ENCODE data around the gene ASB10.

The ASB10 gene

DNA sequence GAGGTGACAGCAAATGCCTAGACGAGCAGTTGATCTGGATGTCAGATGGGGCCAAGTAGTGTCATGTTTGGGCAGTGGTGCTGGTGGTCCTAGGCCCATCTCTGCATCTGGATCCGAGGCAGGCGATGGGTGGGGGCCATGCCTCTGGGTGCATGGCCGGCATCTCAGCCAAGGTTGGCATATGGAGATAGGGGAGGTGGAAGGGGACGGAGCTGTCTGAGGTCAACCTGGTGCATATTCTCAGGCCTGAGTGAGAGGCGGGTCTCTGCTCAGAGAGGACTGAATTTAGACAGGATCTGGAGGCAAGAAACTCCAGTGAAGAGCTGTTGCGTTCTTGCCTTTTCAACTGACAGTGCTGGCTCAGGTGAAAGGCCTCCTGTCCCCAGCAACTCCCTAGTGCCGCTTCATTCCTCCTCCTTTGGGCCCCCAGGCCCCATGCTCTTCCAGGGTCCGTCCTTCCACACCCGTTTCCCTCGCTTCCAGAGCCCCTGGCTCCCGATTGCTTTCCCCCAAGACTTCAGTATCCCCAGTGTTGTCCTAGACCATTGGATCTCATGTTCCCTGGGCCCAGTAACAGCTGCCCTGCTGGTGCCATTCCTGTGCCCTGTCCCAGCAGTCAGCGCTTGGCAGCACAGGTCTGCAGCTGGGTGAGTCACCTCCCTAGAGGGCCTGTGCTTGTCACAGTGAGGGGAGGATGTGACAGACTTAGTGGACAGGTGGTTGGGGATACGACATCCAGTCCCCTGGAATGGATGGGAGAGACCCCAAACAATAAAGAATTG, 52.1 kb downstream of the ASB10 start:
- no peak for FAIRE-seq

DNA sequence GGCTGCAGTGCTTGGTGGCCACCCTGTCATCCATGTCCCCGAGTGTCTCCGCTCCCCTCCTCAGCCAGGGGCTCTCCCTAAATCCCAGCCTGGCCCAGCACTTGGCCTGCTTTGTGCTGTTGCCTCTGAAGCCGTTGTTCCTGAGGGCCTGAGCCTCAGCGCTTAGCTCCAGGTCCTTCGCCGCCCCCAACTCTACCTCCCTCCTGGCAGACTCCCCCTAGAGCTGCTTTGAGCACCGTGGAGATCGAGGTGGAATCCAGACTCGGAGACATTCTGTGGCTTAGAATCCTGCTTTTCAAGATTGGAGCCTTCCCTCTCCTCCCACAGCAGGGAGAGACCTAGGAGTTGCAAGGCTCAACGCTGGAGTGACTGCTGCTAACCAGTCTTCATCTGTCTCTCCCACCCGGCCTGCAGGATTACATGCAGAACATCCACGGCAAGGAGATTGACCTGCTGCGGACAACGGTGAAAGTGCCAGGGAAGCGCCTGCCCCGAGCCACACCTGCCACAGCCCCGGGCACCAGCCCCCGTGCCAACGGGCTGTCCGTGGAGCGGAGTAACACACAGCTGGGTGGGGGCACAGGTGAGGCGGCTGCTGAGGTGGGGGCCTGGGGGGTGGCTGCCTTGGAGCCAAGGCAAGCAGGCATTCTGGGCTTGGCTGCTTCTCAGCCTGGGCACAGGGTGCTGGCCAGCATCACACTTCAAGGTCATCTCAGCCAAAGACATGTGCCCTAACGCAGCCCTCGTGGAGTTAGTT, 52.9 kb downstream of the ASB10 start:
- no peak for FAIRE-seq

DNA sequence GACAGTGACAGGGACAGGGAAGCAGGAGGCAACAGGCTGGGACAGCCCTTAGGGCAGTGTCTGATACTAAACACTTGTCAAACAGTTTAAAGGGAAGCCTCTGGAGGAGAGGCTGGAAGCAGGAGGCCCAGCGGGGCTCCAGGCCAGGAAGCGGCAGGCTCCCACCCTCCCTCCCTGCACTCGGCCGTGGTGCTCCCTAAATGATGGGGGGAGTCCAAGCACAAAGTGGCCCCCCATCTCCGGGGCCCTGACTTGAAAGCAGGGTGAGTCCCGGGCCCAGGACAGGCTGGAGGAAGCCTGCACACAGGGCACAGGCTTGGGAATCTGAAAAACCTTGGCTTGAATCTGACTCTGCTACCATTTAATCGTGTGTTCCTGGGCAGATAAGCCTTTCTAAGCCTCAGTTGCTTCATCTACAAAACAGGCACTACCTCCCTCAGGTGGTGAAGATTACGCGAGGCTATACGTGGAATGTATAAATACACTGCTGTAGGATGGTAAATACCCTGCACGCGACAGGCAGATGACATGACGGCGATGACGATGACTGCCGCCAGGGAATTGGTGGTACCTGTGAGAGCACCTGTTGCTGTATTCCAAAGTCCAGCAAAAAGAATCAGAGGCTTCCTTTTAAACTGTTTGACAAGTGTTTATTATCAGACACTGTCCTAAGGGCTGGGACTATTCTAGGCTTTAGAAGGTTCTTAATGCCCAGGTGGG, 53.6 kb downstream of the ASB10 start:
- FAIRE-seq, result no peak

DNA sequence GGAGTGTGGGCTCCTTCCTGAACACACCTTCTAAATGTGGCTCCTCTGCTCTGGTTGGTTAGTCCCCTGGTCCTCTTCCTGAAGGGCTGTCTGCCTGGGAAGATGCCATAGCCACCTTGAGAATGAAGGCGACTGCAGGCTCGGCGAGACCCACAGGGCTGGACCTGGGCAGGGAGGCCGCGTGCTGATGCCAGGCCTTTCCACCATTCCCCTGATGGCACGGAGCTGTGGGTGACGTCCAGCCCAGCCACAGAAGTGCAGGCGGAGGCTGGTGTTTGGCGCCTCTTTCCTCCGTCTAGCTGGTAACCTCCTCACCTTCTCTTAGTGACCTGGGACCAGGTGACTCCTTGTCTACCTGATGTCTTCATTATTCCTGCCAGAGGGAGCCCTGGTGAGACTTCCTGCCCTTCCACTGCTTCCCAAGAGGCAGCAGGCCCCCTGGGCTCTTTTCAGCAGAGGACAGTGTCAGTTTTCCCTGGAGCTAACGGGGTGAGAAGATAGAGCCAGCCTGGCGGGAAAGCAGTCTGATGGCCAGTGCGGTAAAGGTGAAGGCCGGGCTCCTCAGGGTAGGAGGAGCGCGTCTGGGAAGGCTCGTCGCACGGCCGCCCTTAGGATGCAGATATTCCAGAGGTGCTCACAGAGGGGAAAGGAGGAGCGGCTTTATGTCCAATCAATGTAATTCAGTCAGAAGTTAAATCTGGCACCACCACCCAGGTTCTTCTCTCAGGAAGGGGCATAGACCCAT, 54.4 kb downstream of the ASB10 start:
- no peak for FAIRE-seq

DNA sequence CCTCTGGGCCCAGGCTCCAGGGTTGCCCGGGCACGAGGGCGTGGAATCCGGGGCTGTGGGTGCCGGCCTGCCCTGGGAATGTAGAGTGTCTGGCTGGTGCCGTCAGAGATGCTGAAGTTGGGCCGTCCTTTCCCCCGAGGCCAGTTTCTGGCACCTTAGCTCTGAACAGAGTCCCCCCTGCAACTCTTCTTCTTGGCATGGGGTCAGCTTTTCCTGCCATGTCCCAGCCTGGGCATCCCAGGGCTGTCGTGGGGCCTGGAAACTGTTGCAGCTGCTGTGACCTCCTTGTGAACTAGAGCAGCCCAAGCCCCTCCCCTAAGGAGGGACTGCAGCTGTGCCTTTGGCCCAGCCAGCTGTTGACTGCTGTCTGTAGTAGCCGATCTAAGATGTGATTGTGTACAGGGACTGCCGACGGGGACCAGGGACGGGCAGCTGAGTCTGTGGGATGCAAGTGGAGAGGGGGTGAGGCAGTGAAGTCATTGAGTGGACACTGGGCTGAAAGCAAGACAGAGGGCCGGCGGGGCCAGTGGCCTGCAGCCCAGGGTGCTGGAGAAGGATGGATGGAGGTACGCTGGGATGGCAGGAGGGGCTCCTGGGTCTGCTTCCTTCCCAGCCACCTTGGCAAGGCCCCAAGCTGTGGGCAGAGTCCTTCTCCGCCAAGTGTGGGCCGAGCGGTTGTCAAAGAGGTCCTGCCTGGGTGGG, 55.3 kb downstream of the ASB10 start:
- no peak for FAIRE-seq

DNA sequence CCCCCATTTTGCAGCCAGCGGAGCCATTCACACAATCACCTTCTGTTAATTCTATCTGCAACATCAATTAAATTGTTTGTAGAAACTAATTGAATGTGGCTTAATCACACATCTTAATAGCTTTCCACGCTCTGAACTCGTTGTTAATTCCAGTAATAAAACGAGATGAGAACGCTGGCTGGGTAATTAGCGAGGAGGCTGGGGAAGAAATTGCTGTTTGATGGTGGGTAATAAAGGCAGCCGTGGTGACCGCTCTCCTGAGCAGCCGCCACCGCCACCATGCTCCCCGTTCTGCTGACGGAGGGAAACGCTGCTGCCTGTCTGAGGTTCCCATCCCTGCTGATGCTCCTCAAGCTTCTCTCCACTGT, 55.8 kb downstream of the ASB10 start:
- FAIRE-seq, result no peak

DNA sequence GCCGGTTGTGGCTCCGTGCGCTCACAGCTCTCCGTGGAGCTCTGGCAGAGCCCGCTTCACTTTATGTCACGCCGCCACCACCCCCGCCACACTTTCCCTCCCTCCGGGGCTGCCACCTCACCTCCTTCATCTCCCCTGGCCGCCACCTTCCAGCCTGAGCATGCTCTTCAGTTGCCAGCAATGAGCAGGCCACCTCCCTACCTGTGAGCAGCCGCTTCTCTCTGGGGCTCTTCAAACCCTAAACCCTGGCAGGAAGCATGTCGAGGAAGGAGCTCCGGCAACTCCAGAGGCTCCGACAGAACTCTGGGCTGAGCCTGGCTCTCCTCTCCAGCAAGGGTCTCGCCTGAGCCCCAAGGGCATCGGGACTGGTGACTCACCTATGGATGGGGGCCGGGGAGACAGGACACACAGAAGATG, 56.3 kb downstream of the ASB10 start:
- no peak for FAIRE-seq

DNA sequence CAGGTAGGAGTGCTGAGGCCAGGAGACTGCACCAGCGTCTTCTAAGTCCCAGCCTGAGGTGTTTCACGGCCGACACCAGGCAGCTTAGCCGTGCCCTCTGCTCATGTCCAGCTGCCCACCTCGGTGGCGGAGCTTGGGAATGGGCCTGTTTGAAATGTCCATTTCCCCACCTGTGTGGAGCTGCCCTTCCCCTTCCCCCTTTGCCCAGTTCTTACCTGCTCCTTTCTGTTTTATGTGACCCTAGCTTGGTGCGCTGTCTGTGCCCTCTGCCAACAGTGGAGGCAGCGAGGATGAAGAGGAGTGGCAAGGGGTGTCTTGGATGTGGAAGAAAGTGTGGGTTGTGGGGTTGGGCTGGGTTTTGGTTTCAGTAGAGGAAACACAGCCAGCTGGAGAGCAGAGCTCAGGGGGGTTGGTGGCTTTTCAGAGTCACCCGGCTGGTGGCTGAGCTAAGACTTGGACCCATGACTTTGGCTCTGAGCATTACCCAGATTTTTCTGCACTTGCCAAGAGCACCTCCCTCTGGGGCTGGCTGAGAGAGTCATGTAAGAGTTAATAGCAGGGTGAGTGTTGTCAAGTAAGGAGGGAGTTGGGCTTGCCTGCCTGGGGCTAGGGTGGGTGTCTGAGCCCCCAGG, 57.0 kb downstream of the ASB10 start:
- no peak for FAIRE-seq

DNA sequence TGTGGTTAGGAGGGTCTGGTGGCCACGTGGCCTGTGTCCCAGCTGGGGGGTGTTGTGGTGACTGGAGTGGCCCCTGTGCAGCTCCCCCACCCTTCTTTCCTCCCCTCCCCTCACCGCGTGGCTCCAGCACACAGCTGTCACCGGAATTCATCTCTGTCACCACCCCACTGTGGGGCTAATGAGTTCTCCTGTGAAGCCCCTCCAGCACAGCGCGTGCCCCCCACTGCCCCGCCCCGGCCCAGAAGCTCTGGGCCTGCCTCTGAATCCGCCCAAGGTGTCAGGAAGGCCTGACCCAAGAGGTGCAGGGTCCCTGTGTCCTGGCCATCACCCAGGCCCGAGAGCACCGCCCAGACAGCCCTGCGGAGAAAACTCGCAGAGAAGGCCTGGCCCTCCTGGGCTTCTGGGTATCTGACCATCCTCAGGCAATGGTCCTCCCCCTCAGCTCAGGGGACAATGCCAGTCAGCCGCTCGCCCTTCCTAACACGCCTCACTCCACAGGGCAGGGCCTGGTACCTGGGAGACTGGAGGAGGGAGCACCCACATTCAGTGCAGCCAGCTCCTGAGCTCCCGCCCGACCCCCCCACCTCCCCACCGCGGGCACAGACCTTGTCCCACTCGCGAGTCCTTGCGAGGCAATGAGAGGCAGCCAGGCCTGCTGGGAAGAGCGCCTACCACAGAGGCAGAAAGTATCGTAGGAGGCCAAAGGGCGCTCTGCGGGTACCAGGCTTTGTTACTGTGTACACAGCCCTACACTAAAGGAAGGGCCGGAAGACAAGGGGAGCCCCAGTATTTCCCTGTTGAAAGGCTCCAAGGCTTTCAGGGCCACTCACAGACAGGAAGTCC, 57.7 kb downstream of the ASB10 start:
- FAIRE-seq, result no peak

DNA sequence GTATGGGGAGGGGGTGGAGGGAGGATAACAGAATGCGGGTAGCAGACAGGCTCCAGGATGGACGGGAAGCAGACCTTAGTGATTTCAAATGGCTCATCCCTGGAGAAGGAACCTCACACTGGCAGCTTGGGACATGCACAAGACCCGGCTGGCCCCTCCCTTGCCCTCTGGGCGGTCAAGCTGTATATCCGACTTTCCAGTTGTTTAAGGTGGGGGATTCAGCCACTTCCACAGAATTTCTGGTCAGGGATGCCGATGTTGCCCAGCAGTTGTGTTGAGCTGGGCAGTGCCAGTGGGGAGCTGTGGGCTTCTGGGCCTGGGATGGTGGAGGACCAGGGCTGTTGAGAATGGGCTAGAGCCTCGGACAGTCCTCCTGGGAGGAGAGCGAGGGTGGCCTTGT, 58.3 kb downstream of the ASB10 start:
- FAIRE-seq, result no peak

DNA sequence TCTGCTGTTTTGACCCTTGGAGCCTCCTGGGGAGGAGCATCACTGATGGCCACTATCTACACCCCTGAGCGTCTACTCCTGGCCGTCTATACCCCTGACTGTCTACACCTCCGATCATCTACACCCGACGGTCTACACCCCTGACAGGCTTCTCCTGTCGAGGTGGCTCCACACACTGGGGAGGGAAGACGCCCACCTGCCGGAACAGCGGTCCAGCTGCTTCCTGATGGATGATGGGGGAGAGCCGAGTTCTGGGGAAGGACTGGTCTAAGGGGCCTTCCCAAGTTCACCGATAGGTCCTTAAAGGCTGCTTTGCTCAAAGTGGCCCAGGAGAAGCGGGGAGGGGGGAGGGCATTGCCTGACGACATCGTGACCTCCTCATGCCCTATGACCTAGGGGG, 58.9 kb downstream of the ASB10 start:
- FAIRE-seq, result no peak

DNA sequence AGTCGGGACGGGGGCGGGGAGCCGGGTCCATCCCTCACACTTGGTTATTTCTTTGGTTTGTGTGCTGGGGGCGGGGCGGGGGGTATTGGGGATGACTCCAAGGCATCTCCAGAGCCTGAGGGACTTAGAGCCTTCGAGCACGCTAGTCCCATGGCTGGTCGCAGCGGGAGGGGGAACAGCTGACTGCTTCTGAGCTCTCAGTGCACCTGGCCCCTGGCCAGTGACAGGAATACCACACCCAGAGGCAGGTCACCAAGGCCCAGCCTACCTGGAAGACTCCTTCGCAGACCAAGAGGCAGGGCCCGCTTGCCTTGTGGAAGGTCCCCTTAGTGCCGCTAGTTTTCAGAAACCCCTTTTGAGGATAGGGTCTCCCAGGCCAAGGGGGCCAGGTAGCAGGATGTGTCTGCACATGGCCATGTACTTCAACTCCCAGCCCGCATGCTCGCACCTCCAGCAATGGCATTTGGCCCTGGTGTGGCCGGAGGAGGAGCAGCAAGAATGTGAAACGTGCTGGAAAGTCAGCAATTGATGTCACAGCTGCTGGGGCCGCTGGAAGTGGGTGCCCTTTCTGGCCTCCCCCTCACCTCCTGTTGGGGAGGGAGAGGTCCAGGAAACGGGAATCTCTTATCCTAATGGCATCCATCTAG, 60.4 kb downstream of the ASB10 start:
- no peak for FAIRE-seq

DNA sequence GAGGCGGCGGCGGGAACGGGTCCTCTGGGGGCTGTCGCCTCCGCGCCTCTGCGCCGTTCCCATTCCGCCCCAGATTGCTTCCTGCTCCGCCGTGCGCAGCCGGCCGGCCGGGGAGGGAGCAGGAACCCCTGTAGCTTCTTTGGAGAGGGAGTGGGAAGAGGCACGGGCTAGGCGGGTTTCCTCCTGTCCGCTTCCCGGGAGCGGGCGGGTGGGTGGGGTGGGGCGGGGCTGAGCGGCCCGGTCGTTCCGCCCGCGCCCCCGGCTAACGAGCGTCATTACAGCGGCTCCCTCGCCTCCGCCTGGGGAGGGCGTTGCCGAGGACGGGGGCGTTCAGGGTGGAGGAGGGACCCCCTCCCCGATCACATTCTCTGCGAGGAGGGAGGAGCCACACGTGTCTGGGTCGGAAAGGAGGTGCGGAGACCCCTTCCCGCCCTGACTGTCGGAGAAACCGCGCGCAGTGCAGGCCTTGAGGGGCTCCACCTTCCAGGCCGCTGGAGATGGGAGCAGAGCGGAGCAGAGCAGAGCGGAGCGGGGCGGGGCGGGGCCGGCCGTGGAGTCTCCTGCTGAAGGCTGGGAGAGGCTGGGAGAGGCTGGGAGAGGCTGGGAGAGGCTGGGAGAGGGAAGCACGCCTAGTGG, 61.1 kb downstream of the ASB10 start:
- FAIRE-seq, result no peak

All from A204.1 (cell line).